ENCODE data around the gene ITGA1. TPM values are rescaled to one million over a fixed set of nuclear protein-coding genes. Genes with fewer than 3 reads are reported as not detected.

ITGA1 gene
- 107 and 365 TPM in 2 replicates for total RNA-seq

DNA sequence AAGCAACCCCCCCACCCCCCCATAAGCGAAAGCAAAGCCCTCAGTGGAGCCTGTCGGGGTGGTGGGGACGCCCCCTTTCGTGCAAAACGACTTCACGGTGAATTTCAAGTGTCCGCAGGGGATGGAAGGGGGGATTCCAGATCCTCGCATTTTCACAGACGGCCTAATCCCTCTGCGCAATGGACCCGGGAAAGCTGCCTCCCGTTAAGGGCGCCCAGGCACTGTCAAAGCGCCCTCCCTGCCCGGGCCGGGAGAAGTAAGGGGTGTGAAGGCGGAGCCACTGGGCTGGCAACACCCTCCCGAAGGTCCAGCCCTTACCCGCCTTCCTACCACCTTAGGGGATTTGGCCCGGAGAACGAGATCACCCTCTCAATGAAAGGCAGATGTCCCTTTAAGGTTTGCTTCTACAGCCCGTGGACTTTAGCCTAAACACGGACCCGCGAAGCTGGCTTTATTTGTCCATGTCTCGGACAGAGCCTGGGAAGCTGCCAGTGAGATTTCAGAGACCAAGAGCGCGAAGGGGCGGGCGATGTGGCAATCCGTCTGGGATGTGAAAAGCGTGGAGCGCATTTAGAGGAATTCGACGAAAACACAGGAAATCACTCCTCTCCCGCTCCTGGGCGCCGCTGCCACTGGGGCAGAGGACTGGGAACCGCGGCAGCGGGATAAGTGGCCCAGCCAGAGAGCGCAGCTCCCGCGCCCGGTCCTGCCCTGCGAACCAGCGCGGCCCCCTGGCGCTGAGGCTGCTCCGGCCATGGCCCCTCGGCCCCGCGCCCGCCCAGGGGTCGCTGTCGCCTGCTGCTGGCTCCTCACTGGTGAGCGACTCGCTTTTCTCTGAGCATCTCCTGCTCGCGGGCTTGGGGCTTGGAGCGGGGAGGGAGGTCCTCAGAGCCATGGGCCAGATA is at the start of gene ITGA1, which contains the start of gene PELO:
TSS of gene ITGA1 (plus strand) at position 317 of the 905 bp plus-strand sequence. CDS start at position 755, 438 bp downstream.
TSS of gene PELO (plus strand) at position 317 of the 905 bp plus-strand sequence. CDS start 12,479 bp downstream, outside the sequence.

DNA sequence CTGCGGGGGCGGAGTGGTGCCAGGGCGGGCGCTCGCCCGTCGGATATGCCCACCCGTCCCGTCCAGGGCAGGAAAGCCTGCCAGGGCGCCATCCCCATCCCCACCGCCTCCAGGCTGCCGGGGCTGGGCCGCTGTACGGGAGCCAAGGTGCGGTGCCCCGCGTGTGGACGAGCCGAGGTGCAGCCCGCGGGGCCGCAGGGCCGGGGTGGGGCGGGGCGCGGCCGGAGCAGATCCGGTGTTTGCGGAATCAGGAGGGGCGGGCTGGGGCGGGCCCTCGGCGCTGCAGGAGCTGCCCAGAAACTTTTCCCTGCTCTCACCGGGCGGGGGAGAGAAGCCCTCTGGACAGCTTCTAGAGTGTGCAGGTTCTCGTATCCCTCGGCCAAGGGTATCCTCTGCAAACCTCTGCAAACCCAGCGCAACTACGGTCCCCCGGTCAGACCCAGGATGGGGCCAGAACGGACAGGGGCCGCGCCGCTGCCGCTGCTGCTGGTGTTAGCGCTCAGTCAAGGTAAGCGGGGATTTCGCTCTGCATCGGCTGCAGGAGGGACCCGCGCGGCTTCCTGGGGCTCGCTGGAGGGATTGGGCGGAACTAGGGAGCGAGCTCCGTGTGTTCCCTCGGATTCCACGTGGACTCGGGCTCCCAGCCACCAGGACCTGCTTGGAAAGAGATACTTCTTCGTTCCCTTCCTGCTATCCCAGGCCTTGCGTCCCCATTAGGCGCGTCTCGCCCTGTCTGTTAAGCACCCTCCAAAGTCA is 201.5 kb downstream of the ITGA1 start, which contains the start of gene ITGA2:
TSS of gene ITGA2 (plus strand) at position 328 of the 756 bp plus-strand sequence. CDS start at position 445, 117 bp downstream.

Other genes with a start within 250 kb of the ITGA1 start
- 38.1 and 40.1 TPM in 2 replicates for gene PELO, start within 50 bp of the ITGA1 start, total RNA-seq
- 72.5 and 294 TPM in 2 replicates for gene ITGA2, start 201.4 kb downstream of the ITGA1 start, total RNA-seq